Caco-2 (cell line): Measurements from ENCODE around the gene REC114. TPM values are rescaled to one million over a fixed set of nuclear protein-coding genes. Genes with fewer than 3 reads are reported as not detected.

Experiments used
- BruUV-seq: library from RNA; stranded (reverse); fragments of 400-500 nt; replicated peaks from 2 replicates; lab custom pipeline; 2021; lab: Mats Ljungman, UMichigan
- CTCF ChIA-PET: fragments of 300-600 bp; sonication (Branson Sonifier 250); formaldehyde crosslinking; loops from one replicate; lab custom pipeline; 2022; ENCODE audit warnings: antibody characterized with exemption; lab: Charles Lee
- POLR2A ChIA-PET: fragments of 300-600 bp; sonication (Branson Sonifier 250); formaldehyde crosslinking; loops from one replicate; lab custom pipeline; 2022; ENCODE audit warnings: antibody characterized with exemption; lab: Charles Lee
- DNase-seq, 2 experiments: peaks; one replicate each; pipeline versions ENCODE4 v3.0.0 to v3.0.0-alpha.2; 2020 to 2022
- H3K27me3 ChIP-seq: replicated peaks from 2 replicates; pipeline ENCODE4 v1.6.0; 2011; ENCODE audit warnings: low read length; ENCODE audit not compliant: control insufficient read depth, insufficient read depth
- H3K36me3 ChIP-seq: 2 replicates; pipeline ENCODE4 v1.5.1; 2011; ENCODE audit warnings: low read length; ENCODE audit not compliant: control insufficient read depth, insufficient read depth
- H3K4me1 ChIP-seq: fragments of 250-450 bp; sonication (Bioruptor Pico); 2 replicates; pipeline ENCODE4 v1.5.1; 2020; ENCODE audit warnings: mild to moderate bottlenecking
- H3K4me3 ChIP-seq: 2 replicates; pipeline ENCODE4 v1.5.1; 2011; ENCODE audit warnings: low read depth, mild to moderate bottlenecking, control low read depth, low read length
- H3K9me3 ChIP-seq: fragments of 250-450 bp; sonication (Bioruptor Pico); 2 replicates; pipeline ENCODE4 v1.5.1; 2020; ENCODE audit warnings: mild to moderate bottlenecking, moderate library complexity
- H3K27ac Mint-ChIP-seq: one replicate; pipeline ENCODE4 v1.8.0; 2022; ENCODE audit warnings: mixed read lengths; ENCODE audit not compliant: unreplicated experiment
- H3K27me3 Mint-ChIP-seq: one replicate; pipeline ENCODE4 v1.8.0; 2022; ENCODE audit warnings: mixed read lengths; ENCODE audit not compliant: insufficient read depth, unreplicated experiment
- H3K36me3 Mint-ChIP-seq: one replicate; pipeline ENCODE4 v1.8.0; 2022; ENCODE audit warnings: mild to moderate bottlenecking, mixed read lengths; ENCODE audit not compliant: insufficient read depth, unreplicated experiment
- H3K4me1 Mint-ChIP-seq: one replicate; pipeline ENCODE4 v1.8.0; 2022; ENCODE audit warnings: low read depth, mixed read lengths; ENCODE audit not compliant: unreplicated experiment
- H3K4me3 Mint-ChIP-seq: one replicate; pipeline ENCODE4 v1.8.0; 2022; ENCODE audit warnings: mild to moderate bottlenecking, moderate library complexity, mixed read lengths; ENCODE audit not compliant: unreplicated experiment
- H3K9me3 Mint-ChIP-seq: one replicate; pipeline ENCODE4 v1.8.0; 2022; ENCODE audit warnings: mixed read lengths; ENCODE audit not compliant: unreplicated experiment
- intact Hi-C: fragments of 100-400 bp; cut with micrococcal nuclease; formaldehyde crosslinking; loops from one replicate; pipeline ENCODE4 v1.10.0; 2022; ENCODE audit not compliant: unreplicated experiment
- total RNA-seq: library from RNA; stranded (reverse); gene quantifications from 2 replicates; pipeline ENCODE4 v1.2.3, GENCODE V29; 2022
- TF ChIP-seq, protein P1 (sequence below), 2 experiments: fragments of 200-600 bp in 1 of 2; IDR thresholded peaks; 1 replicate in 1 of 2; 2 replicates in 1 of 2; pipeline versions ENCODE4 v1.5.1 to v1.8.0; 2011 to 2022; ENCODE audit warnings: antibody characterized with exemption in 1 of 2, control low read depth in 1 of 2, inconsistent platforms in 1 of 2, low read depth in 1 of 2, low read length in 1 of 2, mild to moderate bottlenecking in 1 of 2, moderate library complexity in 1 of 2; ENCODE audit not compliant: insufficient read depth in 1 of 2, severe bottlenecking in 1 of 2, unreplicated experiment in 1 of 2

REC114 gene
- total RNA-seq, 1 experiment from 2014 or later: not detected

DNA sequence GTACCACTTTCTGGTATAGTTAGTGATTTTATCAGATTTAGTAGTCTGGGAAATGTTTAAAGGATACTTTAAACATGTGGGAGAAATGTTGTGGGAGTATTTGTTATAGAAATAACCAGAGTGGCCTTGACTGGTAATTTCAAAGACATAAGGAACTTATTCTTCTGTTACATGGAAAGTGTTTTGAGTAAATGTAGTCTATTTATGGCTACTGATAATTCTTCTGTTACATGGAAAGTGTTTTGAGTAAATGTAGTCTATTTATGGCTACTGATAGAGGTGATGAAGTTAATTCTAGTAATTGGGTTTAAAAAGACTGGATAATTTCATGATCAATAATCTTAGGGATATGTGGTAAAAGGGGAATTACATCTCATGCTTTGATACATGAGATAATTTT lies 17.7 kb downstream of the REC114 start:
- H3K27me3 Mint-ChIP-seq: peaks cover 11% of the 10 kb centered on the region
- TF ChIP-seq, protein P1, sequence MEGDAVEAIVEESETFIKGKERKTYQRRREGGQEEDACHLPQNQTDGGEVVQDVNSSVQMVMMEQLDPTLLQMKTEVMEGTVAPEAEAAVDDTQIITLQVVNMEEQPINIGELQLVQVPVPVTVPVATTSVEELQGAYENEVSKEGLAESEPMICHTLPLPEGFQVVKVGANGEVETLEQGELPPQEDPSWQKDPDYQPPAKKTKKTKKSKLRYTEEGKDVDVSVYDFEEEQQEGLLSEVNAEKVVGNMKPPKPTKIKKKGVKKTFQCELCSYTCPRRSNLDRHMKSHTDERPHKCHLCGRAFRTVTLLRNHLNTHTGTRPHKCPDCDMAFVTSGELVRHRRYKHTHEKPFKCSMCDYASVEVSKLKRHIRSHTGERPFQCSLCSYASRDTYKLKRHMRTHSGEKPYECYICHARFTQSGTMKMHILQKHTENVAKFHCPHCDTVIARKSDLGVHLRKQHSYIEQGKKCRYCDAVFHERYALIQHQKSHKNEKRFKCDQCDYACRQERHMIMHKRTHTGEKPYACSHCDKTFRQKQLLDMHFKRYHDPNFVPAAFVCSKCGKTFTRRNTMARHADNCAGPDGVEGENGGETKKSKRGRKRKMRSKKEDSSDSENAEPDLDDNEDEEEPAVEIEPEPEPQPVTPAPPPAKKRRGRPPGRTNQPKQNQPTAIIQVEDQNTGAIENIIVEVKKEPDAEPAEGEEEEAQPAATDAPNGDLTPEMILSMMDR (IDR thresholded peaks at IDR 0.05; ENCODE audit: insufficient read depth in 1 of 2, low read depth in 1 of 2, low read length in 1 of 2, severe bottlenecking in 1 of 2, unreplicated experiment in 1 of 2): no peak

DNA sequence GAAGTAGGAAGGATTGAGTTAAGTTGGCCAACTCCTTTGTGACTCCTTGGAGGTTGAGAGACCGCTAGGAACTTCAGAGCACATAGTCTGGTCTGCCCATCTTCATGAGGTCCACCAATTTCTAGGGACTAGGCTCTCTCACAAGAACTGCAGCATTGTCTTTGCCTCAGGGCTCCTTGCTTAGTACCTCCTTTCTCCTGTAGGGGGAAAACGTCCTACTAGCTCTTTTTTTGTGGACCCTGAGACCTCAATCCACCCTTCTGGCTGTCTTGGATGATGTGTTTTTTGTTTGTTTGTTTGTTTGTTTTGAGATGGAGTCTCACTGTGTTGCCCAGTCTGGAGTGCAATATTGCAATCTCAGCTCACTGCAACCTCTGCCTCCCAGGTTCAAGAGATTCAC lies 21.6 kb downstream of the REC114 start:
- no peaks in the 10 kb centered on the region for H3K4me1 Mint-ChIP-seq
- H3K9me3 Mint-ChIP-seq: no peaks in the 10 kb centered on the region
- no peaks in the 10 kb centered on the region for H3K27me3 ChIP-seq
- no peaks in the 10 kb centered on the region for H3K36me3 ChIP-seq
- no peak for DNase-seq
- H3K4me3 ChIP-seq: no peak overlapping the region
- H3K9me3 ChIP-seq: no peaks in the 10 kb centered on the region
- no peak overlapping the region for H3K27ac Mint-ChIP-seq
- H3K36me3 Mint-ChIP-seq: no peaks in the 10 kb centered on the region
- no TSS peak for BruUV-seq
- POLR2A ChIA-PET: no interaction called here
- intact Hi-C loops: no loop called here
- H3K4me1 ChIP-seq: no peaks in the 10 kb centered on the region
- TF ChIP-seq, protein P1 (IDR thresholded peaks at IDR 0.05; ENCODE audit: insufficient read depth in 1 of 2, low read depth in 1 of 2, low read length in 1 of 2, severe bottlenecking in 1 of 2, unreplicated experiment in 1 of 2): peak; percentile 13 to 20
- H3K4me3 Mint-ChIP-seq: no peak overlapping the region
- H3K27me3 Mint-ChIP-seq: peaks cover 13% of the 10 kb centered on the region
- CTCF ChIA-PET: interaction anchor here (1.2 kb wide), 1 partner anchor 37 kb away, joined by 3 read pairs; no protein-coding TSS in a partner anchor

More for the DNA sequence above, 17.7 kb downstream of the REC114 start:
- no peaks in the 10 kb centered on the region for H3K36me3 Mint-ChIP-seq
- Histone ChIP-seq H3K27me3 (no peaks in the 10 kb centered on the region; the same call in 1 of the 2 replicates), H3K36me3 (no peaks in the 10 kb centered on the region), H3K9me3 (no peaks in the 10 kb centered on the region), H3K4me3 (no peak overlapping the region), H3K4me1 (no peaks in the 10 kb centered on the region)
- CTCF ChIA-PET: no interaction called here
- no peak for DNase-seq
- POLR2A ChIA-PET: interaction anchor here (0.6 kb wide), 1 partner anchor 18 kb away, joined by 6 read pairs; no protein-coding TSS in a partner anchor
- no TSS peak for BruUV-seq
- H3K4me1 Mint-ChIP-seq: no peaks in the 10 kb centered on the region
- no peaks in the 10 kb centered on the region for H3K9me3 Mint-ChIP-seq
- H3K27ac Mint-ChIP-seq: no peak overlapping the region
- intact Hi-C loops: no loop called here
- no peak overlapping the region for H3K4me3 Mint-ChIP-seq

GRCh38 chr15:73467758-73468157 lies 24.8 kb downstream of the REC114 start:
- Mint-ChIP-seq H3K4me1 (no peaks in the 10 kb centered on the region), H3K27me3 (peaks cover 26% of the 10 kb centered on the region), H3K4me3 (no peak overlapping the region), H3K36me3 (no peaks in the 10 kb centered on the region), H3K9me3 (no peaks in the 10 kb centered on the region), H3K27ac (no peak overlapping the region)
- intact Hi-C loops: no loop called here
- DNase-seq: no peak
- Histone ChIP-seq H3K27me3 (no peaks in the 10 kb centered on the region), H3K9me3 (no peaks in the 10 kb centered on the region), H3K36me3 (no peaks in the 10 kb centered on the region), H3K4me3 (no peak overlapping the region), H3K4me1 (no peaks in the 10 kb centered on the region)
- BruUV-seq: no TSS peak
- ChIA-PET POLR2A (no interaction called here), CTCF (interaction anchor here (0.6 kb wide), 1 partner anchor 1388 kb away, joined by 3 read pairs; no protein-coding TSS in a partner anchor)
- TF ChIP-seq, protein P1 (IDR thresholded peaks at IDR 0.05; ENCODE audit: insufficient read depth in 1 of 2, low read depth in 1 of 2, low read length in 1 of 2, severe bottlenecking in 1 of 2, unreplicated experiment in 1 of 2): no peak
